H9 (cell line): ENCODE data around the gene TMEM69. TPM values are rescaled to one million over a fixed set of nuclear protein-coding genes. Genes with fewer than 3 reads are reported as not detected.
A peak's percentile ranks its signal among the peaks of the same experiment; 100 is the strongest.

Source experiments
- DNase-seq: peaks from one replicate; pipeline ENCODE4 v3.0.0-alpha.2; 2017
- H2AFZ ChIP-seq: one replicate; pipeline ENCODE4 v1.6.1; 2013; ENCODE audit warnings: mild to moderate bottlenecking, low read length, control low read depth, moderate library complexity
- H2AK5ac ChIP-seq: 2 replicates; pipeline ENCODE4 v1.6.1; 2013; ENCODE audit warnings: low read length, control low read depth, mixed read lengths; ENCODE audit not compliant: insufficient read length
- H2BK120ac ChIP-seq: one replicate; pipeline ENCODE4 v1.6.1; 2013; ENCODE audit warnings: low read depth, mild to moderate bottlenecking, low read length, control low read depth, inconsistent platforms; ENCODE audit not compliant: poor library complexity, severe bottlenecking
- H2BK12ac ChIP-seq: 2 replicates; pipeline ENCODE4 v1.6.1; 2013; ENCODE audit warnings: low read length, control low read depth, mixed read lengths, low read depth; ENCODE audit not compliant: insufficient read length
- H2BK15ac ChIP-seq: 2 replicates; pipeline ENCODE4 v1.6.1; 2013; ENCODE audit warnings: low read depth, low read length, control low read depth
- H2BK20ac ChIP-seq: one replicate; pipeline ENCODE4 v1.6.1; 2013; ENCODE audit warnings: low read depth, mild to moderate bottlenecking, low read length, control low read depth, inconsistent platforms; ENCODE audit not compliant: poor library complexity, severe bottlenecking
- H2BK5ac ChIP-seq: 2 replicates; pipeline ENCODE4 v1.6.1; 2013; ENCODE audit warnings: low read length, control low read depth, mixed read lengths; ENCODE audit not compliant: insufficient read length
- H3K14ac ChIP-seq: 2 replicates; pipeline ENCODE4 v1.6.1; 2013; ENCODE audit warnings: low read length, control low read depth; ENCODE audit not compliant: insufficient read depth
- H3K18ac ChIP-seq: 2 replicates; pipeline ENCODE4 v1.6.1; 2013; ENCODE audit warnings: low read depth, mild to moderate bottlenecking, mixed read lengths, low read length, control low read depth; ENCODE audit not compliant: insufficient read length
- H3K23ac ChIP-seq: 2 replicates; pipeline ENCODE4 v1.6.1; 2013; ENCODE audit warnings: low read length, control low read depth, mixed read lengths, low read depth; ENCODE audit not compliant: insufficient read length
- H3K23me2 ChIP-seq: 2 replicates; pipeline ENCODE4 v1.6.1; 2013; ENCODE audit warnings: low read depth, mild to moderate bottlenecking, mixed read lengths, low read length, control low read depth; ENCODE audit not compliant: insufficient read length, poor library complexity, severe bottlenecking
- H3K27ac ChIP-seq: 2 replicates; pipeline ENCODE4 v1.5.1; 2013; ENCODE audit warnings: low read length, control low read depth, mixed read lengths, low read depth; ENCODE audit not compliant: insufficient read length
- H3K27me3 ChIP-seq: 2 replicates; pipeline ENCODE4 v1.6.1; 2013; ENCODE audit warnings: low read length, control low read depth, inconsistent platforms; ENCODE audit not compliant: insufficient read depth
- H3K4ac ChIP-seq: 2 replicates; pipeline ENCODE4 v1.6.1; 2013; ENCODE audit warnings: low read depth, mild to moderate bottlenecking, control low read depth, inconsistent platforms, low read length, moderate library complexity
- H3K4me1 ChIP-seq: 2 replicates; pipeline ENCODE4 v1.6.1; 2013; ENCODE audit warnings: low read length, control low read depth, inconsistent platforms; ENCODE audit not compliant: insufficient read depth
- H3K4me2 ChIP-seq: 2 replicates; pipeline ENCODE4 v1.6.1; 2013; ENCODE audit warnings: low read length, control low read depth, mixed read lengths; ENCODE audit not compliant: insufficient read length, insufficient read depth
- H3K56ac ChIP-seq: 2 replicates; pipeline ENCODE4 v1.6.1; 2013; ENCODE audit warnings: low read depth, mild to moderate bottlenecking, mixed read lengths, low read length, control low read depth; ENCODE audit not compliant: insufficient read length
- H3K79me1 ChIP-seq: 2 replicates; pipeline ENCODE4 v1.6.1; 2013; ENCODE audit warnings: low read depth, mild to moderate bottlenecking, moderate library complexity, low read length, control low read depth, inconsistent platforms; ENCODE audit not compliant: insufficient read depth, poor library complexity, severe bottlenecking
- H3K79me2 ChIP-seq: 2 replicates; pipeline ENCODE4 v1.6.1; 2013; ENCODE audit warnings: low read length, control low read depth, inconsistent platforms; ENCODE audit not compliant: insufficient read depth
- H3K9ac ChIP-seq: 2 replicates; pipeline ENCODE4 v1.6.1; 2013; ENCODE audit warnings: low read length, control low read depth, mixed read lengths; ENCODE audit not compliant: insufficient read length; ENCODE audit errors: extremely low read depth
- H3K9me3 ChIP-seq: one replicate; pipeline ENCODE4 v1.6.1; 2013; ENCODE audit warnings: low read depth, low read length, inconsistent platforms; ENCODE audit not compliant: control insufficient read depth
- H3T11ph ChIP-seq: one replicate; pipeline ENCODE4 v1.6.1; 2013; ENCODE audit warnings: mild to moderate bottlenecking, low read length, control low read depth, inconsistent platforms
- H4K20me1 ChIP-seq: one replicate; pipeline ENCODE4 v1.6.1; 2013; ENCODE audit not compliant: control insufficient read depth, insufficient read length, insufficient read depth
- H4K5ac ChIP-seq: 2 replicates; pipeline ENCODE4 v1.6.1; 2013; ENCODE audit warnings: low read depth, mild to moderate bottlenecking, mixed read lengths, low read length, control low read depth; ENCODE audit not compliant: insufficient read length
- H4K8ac ChIP-seq: replicated peaks from 2 replicates; pipeline ENCODE4 v1.6.1; 2013; ENCODE audit warnings: low read length, control low read depth, mixed read lengths, low read depth; ENCODE audit not compliant: insufficient read length
- H4K91ac ChIP-seq: 2 replicates; pipeline ENCODE4 v1.6.1; 2013; ENCODE audit warnings: low read depth, mild to moderate bottlenecking, moderate library complexity, mixed read lengths, low read length, control low read depth; ENCODE audit not compliant: insufficient read length
- H3K27ac Mint-ChIP-seq, 3 experiments: 2 replicates in 2 of 3; 3 replicates in 1 of 3; pipeline ENCODE4 v1.8.0; 2020 to 2021; ENCODE audit warnings: mixed read lengths in 3 of 3, mild to moderate bottlenecking in 1 of 3, moderate library complexity in 1 of 3
- H3K27me3 Mint-ChIP-seq: 2 replicates; pipeline ENCODE4 v1.8.0; 2021; ENCODE audit warnings: low read depth, mild to moderate bottlenecking, moderate library complexity, mixed read lengths
- H3K36me3 Mint-ChIP-seq, 3 experiments: 2 replicates in 2 of 3; 3 replicates in 1 of 3; pipeline ENCODE4 v1.8.0; 2020 to 2021; ENCODE audit warnings: low read depth in 3 of 3, mixed read lengths in 3 of 3; ENCODE audit not compliant: insufficient read depth in 1 of 3
- H3K4me1 Mint-ChIP-seq, 2 experiments: 2 replicates each; pipeline ENCODE4 v1.8.0; 2020; ENCODE audit warnings: mixed read lengths in 2 of 2
- H3K4me3 Mint-ChIP-seq, 2 experiments: 2 replicates in 1 of 2; 3 replicates in 1 of 2; pipeline ENCODE4 v1.8.0; 2020 to 2021; ENCODE audit warnings: mild to moderate bottlenecking in 2 of 2, mixed read lengths in 2 of 2, moderate library complexity in 1 of 2
- H3K9me3 Mint-ChIP-seq, 2 experiments: 2 replicates in 1 of 2; 3 replicates in 1 of 2; pipeline ENCODE4 v1.8.0; 2020; ENCODE audit warnings: mild to moderate bottlenecking in 2 of 2, mixed read lengths in 2 of 2, moderate library complexity in 1 of 2
- CTCF ChIP-seq: fragments of 200-600 bp; sonication (generic); conservative IDR thresholded peaks from 3 replicates; pipeline ENCODE4 v1.8.0; 2021; ENCODE audit warnings: antibody characterized with exemption, mild to moderate bottlenecking
- WGBS: extraction: QIAGEN DNeasy Blood & Tissue Kit; methylation state at CpG from one replicate; pipeline ENCODE4 v1.1.7; 2013; ENCODE audit warnings: missing lambda C conversion rate, low lambda C conversion rate, mixed read lengths; ENCODE audit not compliant: insufficient read length; ENCODE audit errors: extremely low coverage; 5-methylcytosine and 5-hydroxymethylcytosine counted together
- total RNA-seq: library from RNA; stranded (reverse); gene quantifications from 2 replicates; pipeline ENCODE4 v1.2.1, GENCODE V29; 2021

Gene TMEM69
- total RNA-seq, 1 experiment from 2014 or later: 30.7 TPM

- Histone ChIP-seq H2BK15ac (no peak overlapping the region), H3K4me1 (no peaks in the 10 kb centered on the region), H3T11ph (no peak overlapping the region), H2BK5ac (no peak overlapping the region), H3K4ac (no peak overlapping the region), H3K79me2 (no peaks in the 10 kb centered on the region), H2AFZ (no peak overlapping the region), H3K14ac (no peak overlapping the region), H2BK120ac (no peak overlapping the region), H3K79me1 (no peaks in the 10 kb centered on the region), H2AK5ac (no peak overlapping the region), H2BK20ac (no peak overlapping the region), H3K9ac (no peak overlapping the region), H3K9me3 (no peaks in the 10 kb centered on the region), H4K20me1 (no peaks in the 10 kb centered on the region), H3K23ac (no peak overlapping the region), H3K18ac (no peak overlapping the region), H4K8ac (no peak overlapping the region), H2BK12ac (no peak overlapping the region), H3K27ac (no peak overlapping the region), H3K4me2 (no peak overlapping the region), H4K5ac (no peak overlapping the region), H3K23me2 (no peaks in the 10 kb centered on the region), H3K56ac (no peak overlapping the region), H3K27me3 (no peaks in the 10 kb centered on the region), H4K91ac (no peak overlapping the region)
- H3K27me3 Mint-ChIP-seq: no peaks in the 10 kb centered on the region
- no peak overlapping the region for H3K4me3 Mint-ChIP-seq
- peaks cover 0 to 2% (median 0%) of the 10 kb centered on the region in 3 experiments; a peak in 1 of 7 replicates for H3K36me3 Mint-ChIP-seq
- no peak for DNase-seq
- peak overlapping the region in 1 of 3 experiments; percentile 43; a peak in 2 of 7 replicates for H3K27ac Mint-ChIP-seq
- H3K4me1 Mint-ChIP-seq: peaks cover 5 to 13% of the 10 kb centered on the region in 2 experiments
- no peaks in the 10 kb centered on the region for H3K9me3 Mint-ChIP-seq
- no CpG with 5 or more reads among the region's 1 CpG for WGBS
- no peak for TF ChIP-seq CTCF
These were observed 42.9 kb downstream of the TMEM69 start for GRCh38 chr1:45730780-45731319.
